SK-N-SH treated with all-trans-retinoic acid at 6 μM for 48 hours (cell line): Measurements from ENCODE around the gene KRT72.

Experiments used
- ATAC-seq: fragments of 200-7000 bp; cut with Tn5 transposase; 3 replicates; pipeline ENCODE4 v1.9.1; 2020; ENCODE audit warnings: mild to moderate bottlenecking, moderate library complexity
- ARNTL ChIP-seq: fragments of 450-650 bp; formaldehyde crosslinking; IDR thresholded peaks from 2 replicates; pipeline ENCODE4 v1.5.0; 2020; ENCODE audit warnings: low read depth, mild to moderate bottlenecking, moderate library complexity, borderline replicate concordance
- ESRRG ChIP-seq: fragments of 250-450 bp; sonication (Bioruptor Pico); IDR thresholded peaks from 2 replicates; pipeline ENCODE4 v1.6.1; 2021; ENCODE audit warnings: mild to moderate bottlenecking
- GLIS3 ChIP-seq: fragments of 250-450 bp; sonication (Bioruptor Pico); IDR thresholded peaks from 2 replicates; pipeline ENCODE4 v1.5.0; 2020; ENCODE audit warnings: mild to moderate bottlenecking, moderate library complexity
- ISL1 ChIP-seq: fragments of 250-450 bp; sonication (Bioruptor Pico); IDR thresholded peaks from 2 replicates; pipeline ENCODE4 v2.1.2; 2022; ENCODE audit warnings: mild to moderate bottlenecking, moderate library complexity
- OSR1 ChIP-seq: fragments of 250-450 bp; sonication (Bioruptor Pico); IDR thresholded peaks from 2 replicates; pipeline ENCODE4 v1.8.0; 2022; ENCODE audit warnings: moderate library complexity, mild to moderate bottlenecking, inconsistent platforms
- PPARA ChIP-seq: fragments of 250-450 bp; sonication (Bioruptor Pico); IDR thresholded peaks from 2 replicates; pipeline ENCODE4 v1.5.0; 2020; ENCODE audit warnings: mild to moderate bottlenecking, borderline replicate concordance
- RARB ChIP-seq: fragments of 250-450 bp; sonication (Bioruptor Pico); IDR thresholded peaks from 2 replicates; pipeline ENCODE4 v1.8.0; 2021; ENCODE audit warnings: mild to moderate bottlenecking, moderate library complexity
- SNAI2 ChIP-seq: fragments of 250-450 bp; sonication (Bioruptor Pico); IDR thresholded peaks from 2 replicates; pipeline ENCODE4 v1.5.0; 2020; ENCODE audit warnings: mild to moderate bottlenecking, moderate library complexity
- TCF4 ChIP-seq: fragments of 250-450 bp; sonication (Bioruptor Pico); IDR thresholded peaks from 2 replicates; pipeline ENCODE4 v1.8.0; 2021; ENCODE audit warnings: mild to moderate bottlenecking, moderate library complexity, borderline replicate concordance
- TOX ChIP-seq: fragments of 250-450 bp; sonication (Bioruptor Pico); IDR thresholded peaks from 2 replicates; pipeline ENCODE4 v1.8.0; 2021; ENCODE audit warnings: mild to moderate bottlenecking, moderate library complexity, borderline replicate concordance
- ZC3H10 ChIP-seq: fragments of 250-450 bp; sonication (Bioruptor Pico); IDR thresholded peaks from 2 replicates; pipeline ENCODE4 v1.5.1; 2021; ENCODE audit warnings: mild to moderate bottlenecking, moderate library complexity
- ZFP3 ChIP-seq: fragments of 250-450 bp; sonication (Bioruptor Pico); IDR thresholded peaks from 2 replicates; pipeline ENCODE4 v1.5.0; 2020; ENCODE audit warnings: mild to moderate bottlenecking, moderate library complexity
- ZFP30 ChIP-seq: fragments of 450-650 bp; formaldehyde crosslinking; IDR thresholded peaks from 2 replicates; pipeline ENCODE4 v1.5.0; 2022; ENCODE audit warnings: mild to moderate bottlenecking, moderate library complexity
- ZNF565 ChIP-seq: fragments of 450-650 bp; formaldehyde crosslinking; conservative IDR thresholded peaks from 2 replicates; pipeline ENCODE4 v1.5.0; 2020; ENCODE audit warnings: low read depth, mild to moderate bottlenecking, moderate library complexity
- ZNF70 ChIP-seq: fragments of 450-650 bp; formaldehyde crosslinking; IDR thresholded peaks from 2 replicates; pipeline ENCODE4 v1.5.0; 2020; ENCODE audit warnings: mild to moderate bottlenecking, moderate library complexity
- TF ChIP-seq, protein P1 (sequence below): fragments of 250-450 bp; sonication (Bioruptor Pico); IDR thresholded peaks from 2 replicates; pipeline ENCODE4 v1.5.1; 2021; ENCODE audit warnings: mild to moderate bottlenecking, moderate library complexity
- TF ChIP-seq, protein P2 (sequence below): fragments of 250-450 bp; sonication (Bioruptor Pico); IDR thresholded peaks from 2 replicates; pipeline ENCODE4 v1.8.0; 2021; ENCODE audit warnings: low read depth, mild to moderate bottlenecking, moderate library complexity, borderline replicate concordance
- TF ChIP-seq, protein P3 (sequence below): fragments of 250-450 bp; sonication (Bioruptor Pico); IDR thresholded peaks from 2 replicates; pipeline ENCODE4 v1.8.0; 2020; ENCODE audit warnings: mild to moderate bottlenecking, moderate library complexity, borderline replicate concordance
- TF ChIP-seq, protein P4 (sequence below): fragments of 250-450 bp; sonication (Bioruptor Pico); IDR thresholded peaks from 2 replicates; pipeline ENCODE4 v1.5.1; 2020; ENCODE audit warnings: low read depth, mild to moderate bottlenecking, moderate library complexity
- TF ChIP-seq, protein P5 (sequence below): fragments of 250-450 bp; sonication (Bioruptor Pico); IDR thresholded peaks from 2 replicates; pipeline ENCODE4 v1.5.0; 2020; ENCODE audit warnings: mild to moderate bottlenecking, moderate library complexity

Gene KRT72

DNA sequence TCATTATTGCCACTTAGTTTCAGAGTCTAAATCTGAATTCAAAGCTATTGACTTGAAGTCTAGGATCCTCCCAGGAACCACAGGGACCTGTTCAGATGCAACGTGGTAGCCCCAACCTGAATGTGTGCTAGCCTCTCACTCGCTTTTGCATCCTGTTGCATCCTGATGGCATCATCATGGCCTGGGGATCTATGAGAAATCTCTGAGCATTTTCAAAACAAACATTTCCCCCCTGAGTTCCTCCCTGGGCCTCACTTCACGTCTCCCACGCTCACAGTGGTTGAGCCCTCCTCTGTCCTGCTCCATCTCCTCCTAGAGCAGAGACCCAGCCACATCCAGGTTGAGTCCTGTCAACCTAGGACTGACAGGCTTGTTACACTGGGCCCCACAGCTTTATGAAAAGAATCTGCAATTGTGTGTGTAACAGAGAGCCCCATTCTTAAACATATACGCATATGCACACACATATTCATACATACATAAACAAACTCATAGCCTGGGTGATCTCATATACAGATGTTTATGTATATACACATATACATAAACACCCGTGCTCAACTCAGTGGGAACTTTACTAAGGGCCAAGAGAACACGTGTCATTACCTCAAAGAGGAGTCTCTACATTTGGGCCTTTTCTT, 5.4 kb upstream of the KRT72 start:
- TF ChIP-seq ESRRG (no peak), ZNF70 (CRISPR knock-in tag) (no peak), GLIS3 (CRISPR knock-in tag) (no peak), TOX (CRISPR knock-in tag) (no peak), ISL1 (CRISPR knock-in tag) (no peak), TCF4 (CRISPR knock-in tag) (no peak), OSR1 (CRISPR knock-in tag) (no peak), PPARA (CRISPR knock-in tag) (no peak), ZFP30 (no peak), ZFP3 (no peak), ARNTL (CRISPR knock-in tag) (no peak), SNAI2 (CRISPR knock-in tag) (no peak), RARB (CRISPR knock-in tag) (no peak), ZNF565 (no peak), ZC3H10 (CRISPR knock-in tag) (no peak)
- TF ChIP-seq, protein P1, sequence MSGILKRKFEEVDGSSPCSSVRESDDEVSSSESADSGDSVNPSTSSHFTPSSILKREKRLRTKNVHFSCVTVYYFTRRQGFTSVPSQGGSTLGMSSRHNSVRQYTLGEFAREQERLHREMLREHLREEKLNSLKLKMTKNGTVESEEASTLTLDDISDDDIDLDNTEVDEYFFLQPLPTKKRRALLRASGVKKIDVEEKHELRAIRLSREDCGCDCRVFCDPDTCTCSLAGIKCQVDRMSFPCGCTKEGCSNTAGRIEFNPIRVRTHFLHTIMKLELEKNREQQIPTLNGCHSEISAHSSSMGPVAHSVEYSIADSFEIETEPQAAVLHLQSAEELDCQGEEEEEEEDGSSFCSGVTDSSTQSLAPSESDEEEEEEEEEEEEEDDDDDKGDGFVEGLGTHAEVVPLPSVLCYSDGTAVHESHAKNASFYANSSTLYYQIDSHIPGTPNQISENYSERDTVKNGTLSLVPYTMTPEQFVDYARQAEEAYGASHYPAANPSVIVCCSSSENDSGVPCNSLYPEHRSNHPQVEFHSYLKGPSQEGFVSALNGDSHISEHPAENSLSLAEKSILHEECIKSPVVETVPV, result no peak
- TF ChIP-seq, protein P2, sequence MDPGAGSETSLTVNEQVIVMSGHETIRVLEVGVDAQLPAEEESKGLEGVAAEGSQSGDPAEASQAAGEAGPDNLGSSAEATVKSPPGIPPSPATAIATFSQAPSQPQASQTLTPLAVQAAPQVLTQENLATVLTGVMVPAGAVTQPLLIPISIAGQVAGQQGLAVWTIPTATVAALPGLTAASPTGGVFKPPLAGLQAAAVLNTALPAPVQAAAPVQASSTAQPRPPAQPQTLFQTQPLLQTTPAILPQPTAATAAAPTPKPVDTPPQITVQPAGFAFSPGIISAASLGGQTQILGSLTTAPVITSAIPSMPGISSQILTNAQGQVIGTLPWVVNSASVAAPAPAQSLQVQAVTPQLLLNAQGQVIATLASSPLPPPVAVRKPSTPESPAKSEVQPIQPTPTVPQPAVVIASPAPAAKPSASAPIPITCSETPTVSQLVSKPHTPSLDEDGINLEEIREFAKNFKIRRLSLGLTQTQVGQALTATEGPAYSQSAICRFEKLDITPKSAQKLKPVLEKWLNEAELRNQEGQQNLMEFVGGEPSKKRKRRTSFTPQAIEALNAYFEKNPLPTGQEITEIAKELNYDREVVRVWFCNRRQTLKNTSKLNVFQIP (CRISPR knock-in tag), result no peak
- TF ChIP-seq, protein P3, sequence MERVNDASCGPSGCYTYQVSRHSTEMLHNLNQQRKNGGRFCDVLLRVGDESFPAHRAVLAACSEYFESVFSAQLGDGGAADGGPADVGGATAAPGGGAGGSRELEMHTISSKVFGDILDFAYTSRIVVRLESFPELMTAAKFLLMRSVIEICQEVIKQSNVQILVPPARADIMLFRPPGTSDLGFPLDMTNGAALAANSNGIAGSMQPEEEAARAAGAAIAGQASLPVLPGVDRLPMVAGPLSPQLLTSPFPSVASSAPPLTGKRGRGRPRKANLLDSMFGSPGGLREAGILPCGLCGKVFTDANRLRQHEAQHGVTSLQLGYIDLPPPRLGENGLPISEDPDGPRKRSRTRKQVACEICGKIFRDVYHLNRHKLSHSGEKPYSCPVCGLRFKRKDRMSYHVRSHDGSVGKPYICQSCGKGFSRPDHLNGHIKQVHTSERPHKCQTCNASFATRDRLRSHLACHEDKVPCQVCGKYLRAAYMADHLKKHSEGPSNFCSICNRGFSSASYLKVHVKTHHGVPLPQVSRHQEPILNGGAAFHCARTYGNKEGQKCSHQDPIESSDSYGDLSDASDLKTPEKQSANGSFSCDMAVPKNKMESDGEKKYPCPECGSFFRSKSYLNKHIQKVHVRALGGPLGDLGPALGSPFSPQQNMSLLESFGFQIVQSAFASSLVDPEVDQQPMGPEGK, result no peak
- TF ChIP-seq, protein P4, sequence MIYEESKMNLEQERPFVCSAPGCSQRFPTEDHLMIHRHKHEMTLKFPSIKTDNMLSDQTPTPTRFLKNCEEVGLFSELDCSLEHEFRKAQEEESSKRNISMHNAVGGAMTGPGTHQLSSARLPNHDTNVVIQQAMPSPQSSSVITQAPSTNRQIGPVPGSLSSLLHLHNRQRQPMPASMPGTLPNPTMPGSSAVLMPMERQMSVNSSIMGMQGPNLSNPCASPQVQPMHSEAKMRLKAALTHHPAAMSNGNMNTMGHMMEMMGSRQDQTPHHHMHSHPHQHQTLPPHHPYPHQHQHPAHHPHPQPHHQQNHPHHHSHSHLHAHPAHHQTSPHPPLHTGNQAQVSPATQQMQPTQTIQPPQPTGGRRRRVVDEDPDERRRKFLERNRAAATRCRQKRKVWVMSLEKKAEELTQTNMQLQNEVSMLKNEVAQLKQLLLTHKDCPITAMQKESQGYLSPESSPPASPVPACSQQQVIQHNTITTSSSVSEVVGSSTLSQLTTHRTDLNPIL, result no peak
- TF ChIP-seq, protein P5, sequence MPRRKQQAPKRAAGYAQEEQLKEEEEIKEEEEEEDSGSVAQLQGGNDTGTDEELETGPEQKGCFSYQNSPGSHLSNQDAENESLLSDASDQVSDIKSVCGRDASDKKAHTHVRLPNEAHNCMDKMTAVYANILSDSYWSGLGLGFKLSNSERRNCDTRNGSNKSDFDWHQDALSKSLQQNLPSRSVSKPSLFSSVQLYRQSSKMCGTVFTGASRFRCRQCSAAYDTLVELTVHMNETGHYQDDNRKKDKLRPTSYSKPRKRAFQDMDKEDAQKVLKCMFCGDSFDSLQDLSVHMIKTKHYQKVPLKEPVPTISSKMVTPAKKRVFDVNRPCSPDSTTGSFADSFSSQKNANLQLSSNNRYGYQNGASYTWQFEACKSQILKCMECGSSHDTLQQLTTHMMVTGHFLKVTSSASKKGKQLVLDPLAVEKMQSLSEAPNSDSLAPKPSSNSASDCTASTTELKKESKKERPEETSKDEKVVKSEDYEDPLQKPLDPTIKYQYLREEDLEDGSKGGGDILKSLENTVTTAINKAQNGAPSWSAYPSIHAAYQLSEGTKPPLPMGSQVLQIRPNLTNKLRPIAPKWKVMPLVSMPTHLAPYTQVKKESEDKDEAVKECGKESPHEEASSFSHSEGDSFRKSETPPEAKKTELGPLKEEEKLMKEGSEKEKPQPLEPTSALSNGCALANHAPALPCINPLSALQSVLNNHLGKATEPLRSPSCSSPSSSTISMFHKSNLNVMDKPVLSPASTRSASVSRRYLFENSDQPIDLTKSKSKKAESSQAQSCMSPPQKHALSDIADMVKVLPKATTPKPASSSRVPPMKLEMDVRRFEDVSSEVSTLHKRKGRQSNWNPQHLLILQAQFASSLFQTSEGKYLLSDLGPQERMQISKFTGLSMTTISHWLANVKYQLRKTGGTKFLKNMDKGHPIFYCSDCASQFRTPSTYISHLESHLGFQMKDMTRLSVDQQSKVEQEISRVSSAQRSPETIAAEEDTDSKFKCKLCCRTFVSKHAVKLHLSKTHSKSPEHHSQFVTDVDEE (CRISPR knock-in tag), result no peak
- ATAC-seq, result no peak

DNA sequence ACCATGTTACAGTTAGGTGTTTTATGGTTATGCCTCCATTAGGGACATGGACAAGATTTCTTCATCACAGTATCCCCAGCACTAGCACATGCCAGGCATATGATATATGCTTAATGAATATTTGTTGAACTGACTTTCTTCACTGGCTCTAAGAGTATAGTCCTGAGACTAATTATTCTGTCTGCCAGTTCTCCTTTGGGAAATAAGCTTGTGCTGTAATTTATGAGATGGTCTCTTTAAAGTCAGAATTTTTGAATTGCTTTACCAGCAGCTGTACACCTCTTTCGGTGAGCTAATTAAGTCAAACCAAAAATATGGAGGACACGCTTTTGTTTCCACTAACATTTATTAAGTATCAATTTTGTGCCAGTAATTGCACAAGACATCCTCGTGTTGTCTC, 4.8 kb upstream of the KRT72 start:
- TF ChIP-seq, protein P1, result no peak
- TF ChIP-seq, all 23 proteins: peak for 0
- ATAC-seq, result no peak

DNA sequence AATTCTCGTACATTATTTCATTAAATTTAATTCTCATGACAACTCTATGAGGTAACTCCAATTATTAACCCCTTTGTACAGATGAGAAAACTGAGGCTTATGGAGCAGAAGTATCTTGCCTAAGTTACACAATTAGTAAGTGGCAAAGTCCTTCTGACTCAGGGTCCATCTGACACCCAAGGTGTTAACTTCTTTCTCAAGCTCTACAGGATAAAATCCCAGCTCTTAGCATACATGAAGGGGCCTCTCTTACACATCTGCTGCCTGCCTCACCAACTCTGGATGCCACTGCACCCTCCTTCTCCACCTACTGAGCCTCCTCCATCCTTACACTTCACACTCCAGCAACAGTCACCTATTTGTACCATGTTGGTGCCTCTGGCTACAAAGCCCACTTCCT, 4.3 kb upstream of the KRT72 start:
- TF ChIP-seq, protein P4, result no peak
- TF ChIP-seq, protein P2 (CRISPR knock-in tag), result no peak
- no peak for TF ChIP-seq ISL1 (CRISPR knock-in tag)
- no peak for TF ChIP-seq ZNF565
- TF ChIP-seq ZNF70 (CRISPR knock-in tag), result no peak
- TF ChIP-seq SNAI2 (CRISPR knock-in tag), result no peak
- TF ChIP-seq ZC3H10 (CRISPR knock-in tag), result no peak
- ATAC-seq, result no peak
